HTERT RPE-1 (cell line): ENCODE measurements around the gene HACD4.
"Not testable (repeated sequence)": the region's sequence is repeated elsewhere in the genome, so short reads cannot be mapped to it uniquely, and the experiment has no call there.

ENCODE experiments used
- in situ Hi-C: fragments of 300-500 bp; cut with MboI; formaldehyde crosslinking; loops from 4 replicates; pipeline ENCODE4 v1.14.3; 2020; ENCODE audit warnings: low sequenced_read_pairs

HACD4 gene

GRCh38 chr9:21016701-21017491 is 14.5 kb downstream of the HACD4 start:
- in situ Hi-C loops, result no loop called here

GRCh38 chr9:21015995-21016394 is 15.4 kb downstream of the HACD4 start:
- in situ Hi-C loops, result no loop called here

- in situ Hi-C loops, result no loop called here
These were observed 16.2 kb downstream of the HACD4 start for GRCh38 chr9:21015129-21015815.

GRCh38 chr9:21002040-21002439 is 29.4 kb downstream of the HACD4 start:
- in situ Hi-C loops, result no loop called here

GRCh38 chr9:21001581-21001980 is 29.9 kb downstream of the HACD4 start:
- in situ Hi-C loops, result no loop called here

- in situ Hi-C loops, result no loop called here
These were observed 33.9 kb downstream of the HACD4 start for GRCh38 chr9:20997503-20998076.

GRCh38 chr9:20996809-20997208 is 34.6 kb downstream of the HACD4 start:
- in situ Hi-C loops, result no loop called here

- in situ Hi-C loops, result no loop called here
These were observed 35.8 kb downstream of the HACD4 start for GRCh38 chr9:20995616-20996015.

GRCh38 chr9:20994486-20994885 is 37.0 kb downstream of the HACD4 start:
- in situ Hi-C loops, result no loop called here

- in situ Hi-C loops, result no loop called here
These were observed 40.6 kb downstream of the HACD4 start for GRCh38 chr9:20990867-20991266.

- in situ Hi-C loops, result no loop called here
These were observed 41.5 kb downstream of the HACD4 start for GRCh38 chr9:20989923-20990341.

GRCh38 chr9:20988671-20989315 is 42.6 kb downstream of the HACD4 start:
- in situ Hi-C loops, result no loop called here

- in situ Hi-C loops, result no loop called here
These were observed 43.4 kb downstream of the HACD4 start for GRCh38 chr9:20988061-20988460.

GRCh38 chr9:20987521-20987920 is 43.9 kb downstream of the HACD4 start:
- in situ Hi-C loops, result no loop called here

- in situ Hi-C loops, result no loop called here
These were observed 45.4 kb downstream of the HACD4 start for GRCh38 chr9:20985851-20986600.

- in situ Hi-C loops, result no loop called here
These were observed 46.9 kb downstream of the HACD4 start for GRCh38 chr9:20984506-20984905.

GRCh38 chr9:20981486-20981885 is 50.0 kb downstream of the HACD4 start:
- in situ Hi-C loops, result no loop called here

GRCh38 chr9:20980832-20981455 is 50.5 kb downstream of the HACD4 start:
- in situ Hi-C loops, result no loop called here

- in situ Hi-C loops, result no loop called here
These were observed 53.2 kb downstream of the HACD4 start for GRCh38 chr9:20978249-20978648.

- in situ Hi-C loops, result not testable (repeated sequence)
These were observed 57.1 kb downstream of the HACD4 start for GRCh38 chr9:20974191-20974938.
